HepG2 (cell line): ENCODE results near the gene CARD19. TPM values are rescaled to one million over a fixed set of nuclear protein-coding genes. Genes with fewer than 3 reads are reported as not detected.

ENCODE experiments used
- HMG20A ChIP-seq: IDR thresholded peaks from 2 replicates; pipeline ENCODE4 v1.6.1; 2016; ENCODE audit warnings: borderline replicate concordance
- HMGXB4 ChIP-seq, 2 experiments: sonication (generic) in 1 of 2; formaldehyde crosslinking in 1 of 2; IDR thresholded peaks; 2 replicates each; pipeline versions ENCODE4 v1.4.0 to v1.6.1; 2018 to 2020; ENCODE audit warnings: missing genetic modification reagents in 2 of 2, borderline replicate concordance in 1 of 2, low read depth in 1 of 2, mild to moderate bottlenecking in 1 of 2, missing biosample characterization in 1 of 2
- KMT2B ChIP-seq: IDR thresholded peaks from 2 replicates; pipeline ENCODE4 v1.6.1; 2016; ENCODE audit warnings: missing genetic modification reagents, missing compliant biosample characterization
- MED8 ChIP-seq: sonication (generic); formaldehyde crosslinking; IDR thresholded peaks from 2 replicates; pipeline ENCODE4 v1.8.1; 2023; ENCODE audit warnings: mild to moderate bottlenecking, missing genetic modification reagents; ENCODE audit not compliant: insufficient replicate concordance
- PHF8 ChIP-seq: sonication (generic); formaldehyde crosslinking; IDR thresholded peaks from 2 replicates; pipeline ENCODE4 v1.5.0; 2020; ENCODE audit warnings: missing genetic modification reagents
- POLR2A ChIP-seq, 2 experiments: IDR thresholded peaks; 2 replicates each; pipeline ENCODE4 v1.6.1; 2011; ENCODE audit warnings: low read depth in 2 of 2, low read length in 2 of 2, mild to moderate bottlenecking in 1 of 2, moderate library complexity in 1 of 2; ENCODE audit not compliant: insufficient read depth in 1 of 2
- RAD21 ChIP-seq: fragments of 450-650 bp; formaldehyde crosslinking; IDR thresholded peaks from 2 replicates; pipeline ENCODE4 v1.5.0; 2020; ENCODE audit warnings: mild to moderate bottlenecking
- RFXAP ChIP-seq: sonication (generic); formaldehyde crosslinking; IDR thresholded peaks from 2 replicates; pipeline ENCODE4 v1.4.0; 2020; ENCODE audit warnings: missing genetic modification reagents, borderline replicate concordance
- SALL1 ChIP-seq: sonication (generic); formaldehyde crosslinking; IDR thresholded peaks from 2 replicates; pipeline ENCODE4 v1.8.0; 2022; ENCODE audit warnings: mild to moderate bottlenecking, missing genetic modification reagents
- SP2 ChIP-seq: sonication (generic); formaldehyde crosslinking; IDR thresholded peaks from 2 replicates; pipeline ENCODE4 v1.5.1; 2020; ENCODE audit warnings: mild to moderate bottlenecking, missing genetic modification reagents
- TARDBP ChIP-seq: sonication (generic); formaldehyde crosslinking; IDR thresholded peaks from 2 replicates; pipeline ENCODE4 v1.8.0; 2022; ENCODE audit warnings: mild to moderate bottlenecking, missing genetic modification reagents
- THAP11 ChIP-seq: IDR thresholded peaks from 2 replicates; pipeline ENCODE4 v1.6.1; 2016; ENCODE audit warnings: missing biosample characterization, missing genetic modification reagents
- ZBTB33 ChIP-seq: sonication (generic); formaldehyde crosslinking; IDR thresholded peaks from 2 replicates; pipeline ENCODE4 v1.4.0; 2020; ENCODE audit warnings: missing genetic modification reagents
- ZKSCAN5 ChIP-seq: sonication (generic); formaldehyde crosslinking; IDR thresholded peaks from 2 replicates; pipeline ENCODE4 v1.5.1; 2020; ENCODE audit warnings: mild to moderate bottlenecking, missing genetic modification reagents
- ZNF180 ChIP-seq: sonication (generic); formaldehyde crosslinking; IDR thresholded peaks from 2 replicates; pipeline ENCODE4 v1.4.0; 2020; ENCODE audit warnings: low read depth, missing genetic modification reagents, borderline replicate concordance
- ZNF24 ChIP-seq: fragments of 450-650 bp; IDR thresholded peaks from 2 replicates; pipeline ENCODE4 v1.6.1; 2017; ENCODE audit warnings: antibody characterized with exemption, mild to moderate bottlenecking
- ZNF414 ChIP-seq: sonication (generic); formaldehyde crosslinking; IDR thresholded peaks from 2 replicates; pipeline ENCODE4 v1.5.0; 2020; ENCODE audit warnings: missing genetic modification reagents
- ZNF431 ChIP-seq: sonication (generic); formaldehyde crosslinking; IDR thresholded peaks from 2 replicates; pipeline ENCODE4 v1.9.0; 2022; ENCODE audit warnings: missing genetic modification reagents, low read depth, mild to moderate bottlenecking, borderline replicate concordance
- ZNF446 ChIP-seq: sonication (generic); formaldehyde crosslinking; IDR thresholded peaks from 2 replicates; pipeline ENCODE4 v1.5.0; 2020; ENCODE audit warnings: mild to moderate bottlenecking, missing genetic modification reagents
- ZNF556 ChIP-seq: sonication (generic); formaldehyde crosslinking; IDR thresholded peaks from 2 replicates; pipeline ENCODE4 v1.4.0; 2020; ENCODE audit warnings: mild to moderate bottlenecking, missing genetic modification reagents, borderline replicate concordance
- ZNF737 ChIP-seq: sonication (generic); formaldehyde crosslinking; IDR thresholded peaks from 2 replicates; pipeline ENCODE4 v1.5.0; 2020; ENCODE audit warnings: missing genetic modification reagents, mild to moderate bottlenecking, borderline replicate concordance
- ZNF776 ChIP-seq: sonication (generic); formaldehyde crosslinking; IDR thresholded peaks from 2 replicates; pipeline ENCODE4 v1.4.0; 2020; ENCODE audit warnings: mild to moderate bottlenecking, missing genetic modification reagents
- polyA plus RNA-seq, 8 experiments: library from polyadenylated mRNA; depleted of rRNA in 3 of 8; stranded (reverse) in 7 of 8; unstranded in 1 of 8; fragments of >200 nt; fragmentation: Illumina TruSeq in 4 of 8; extraction: Trizol in 4 of 8; gene quantifications; 2 replicates each; pipeline versions ENCODE4 v1.2.1 to v1.2.3, GENCODE V29; 2011 to 2016; ENCODE audit warnings: low read depth in 4 of 8, missing spikeins in 1 of 8, mixed read lengths in 1 of 8; ENCODE audit not compliant: insufficient read depth in 1 of 8
- total RNA-seq, 5 experiments: library from RNA; depleted of rRNA; stranded (reverse); fragments of >200 nt; fragmentation: Illumina TruSeq; extraction: Trizol; gene quantifications; 2 replicates each; pipeline ENCODE4 v1.2.3, GENCODE V29; 2016; ENCODE audit warnings: low read depth in 1 of 5
- TF ChIP-seq, protein P1 (sequence below): sonication (generic); formaldehyde crosslinking; IDR thresholded peaks from 2 replicates; pipeline ENCODE4 v1.4.0; 2020; ENCODE audit warnings: mild to moderate bottlenecking, missing genetic modification reagents
- TF ChIP-seq, protein P2 (sequence below): sonication (generic); formaldehyde crosslinking; IDR thresholded peaks from 2 replicates; pipeline ENCODE4 v1.4.0; 2020; ENCODE audit warnings: missing genetic modification reagents

Gene CARD19
- total and polyA plus RNA-seq, 2 of the 13 experiments (the other 11 are each of a cell fraction or from before 2014, with no cell fraction given), result 18.4 to 47.2 TPM

DNA sequence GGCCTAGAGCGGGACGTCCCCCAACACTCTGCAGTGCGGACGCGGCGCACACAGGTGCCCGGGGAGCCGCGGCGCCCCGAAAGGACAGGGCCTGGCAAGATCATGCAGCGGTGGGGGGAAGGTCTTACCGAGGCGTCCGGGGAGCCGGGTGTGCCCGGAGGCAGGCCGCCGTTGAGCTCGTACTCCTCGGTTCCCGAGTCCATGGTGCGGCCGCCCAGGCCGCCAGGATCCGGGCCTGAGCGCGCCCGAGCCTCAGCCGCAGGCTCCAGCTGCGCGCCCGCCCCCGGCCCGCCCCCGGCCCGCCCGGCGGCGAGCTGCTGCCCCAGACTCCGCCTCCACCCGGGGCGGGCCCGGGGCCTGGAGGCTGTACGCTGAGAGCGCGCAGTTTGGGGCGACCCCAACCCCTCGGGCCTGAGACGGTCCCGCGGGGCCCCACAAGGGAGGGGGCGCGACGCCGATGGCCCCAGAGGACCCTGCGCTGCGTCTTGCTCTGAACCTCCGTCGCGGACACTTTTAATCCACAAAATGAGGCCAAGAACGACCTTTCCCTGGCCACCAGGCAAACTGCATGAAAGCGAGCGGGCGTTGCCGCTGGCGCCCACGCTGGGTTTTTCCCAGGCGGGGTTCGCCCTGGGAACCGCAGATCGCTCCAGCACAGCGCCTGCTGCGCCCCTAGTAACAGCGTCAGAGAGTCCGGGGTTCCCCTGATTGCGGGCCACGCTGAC is 38.2 kb downstream of the CARD19 start, which contains the start of gene NINJ1 (continued):
- TF ChIP-seq THAP11 (peak; percentile 27; the same call in 1 of the 2 replicates), RAD21 (CRISPR knock-in tag) (peak; percentile 42; the same call in 1 of the 2 replicates), HMG20A (CRISPR knock-in tag) (no peak), POLR2A (IDR thresholded peaks at IDR 0.05; ENCODE audit: insufficient read depth in 1 of 2, low read depth in 2 of 2, low read length in 2 of 2) (peak in 1 of 2 experiments; percentile 95; a peak in 2 of 4 replicates), ZKSCAN5 (0 out of 2 replicates have a peak, but pooled peaks have one; percentile 19), HMGXB4 (CRISPR knock-in tag; IDR thresholded peaks at IDR 0.05; ENCODE audit: borderline replicate concordance in 1 of 2, low read depth in 1 of 2) (peak in 1 of 2 experiments; percentile 76; a peak in 2 of 4 replicates), ZNF446 (CRISPR knock-in tag) (peak; percentile 3; the same call in 1 of the 2 replicates), ZNF556 (CRISPR knock-in tag) (0 out of 2 replicates have a peak, but pooled peaks have one; percentile 16), ZNF737 (CRISPR knock-in tag) (no peak), RFXAP (CRISPR knock-in tag) (no peak), MED8 (CRISPR knock-in tag) (peak; percentile 19), ZNF414 (no peak), ZNF24 (no peak), PHF8 (CRISPR knock-in tag) (peak; percentile 92), ZNF431 (CRISPR knock-in tag) (no peak; the same call in 1 of the 2 replicates), ZBTB33 (CRISPR knock-in tag) (no peak), SP2 (CRISPR knock-in tag) (no peak), ZNF180 (CRISPR knock-in tag) (no peak), TARDBP (CRISPR knock-in tag) (0 out of 2 replicates have a peak, but pooled peaks have one; percentile 3), KMT2B (peak; percentile 20; the same call in 1 of the 2 replicates), SALL1 (CRISPR knock-in tag) (0 out of 2 replicates have a peak, but pooled peaks have one; percentile 2), ZNF776 (CRISPR knock-in tag) (peak; percentile 58; the same call in 1 of the 2 replicates)
- TF ChIP-seq, protein P1, sequence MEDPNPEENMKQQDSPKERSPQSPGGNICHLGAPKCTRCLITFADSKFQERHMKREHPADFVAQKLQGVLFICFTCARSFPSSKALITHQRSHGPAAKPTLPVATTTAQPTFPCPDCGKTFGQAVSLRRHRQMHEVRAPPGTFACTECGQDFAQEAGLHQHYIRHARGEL (CRISPR knock-in tag), result peak; percentile 60; the same call in 1 of the 2 replicates
- TF ChIP-seq, protein P2, sequence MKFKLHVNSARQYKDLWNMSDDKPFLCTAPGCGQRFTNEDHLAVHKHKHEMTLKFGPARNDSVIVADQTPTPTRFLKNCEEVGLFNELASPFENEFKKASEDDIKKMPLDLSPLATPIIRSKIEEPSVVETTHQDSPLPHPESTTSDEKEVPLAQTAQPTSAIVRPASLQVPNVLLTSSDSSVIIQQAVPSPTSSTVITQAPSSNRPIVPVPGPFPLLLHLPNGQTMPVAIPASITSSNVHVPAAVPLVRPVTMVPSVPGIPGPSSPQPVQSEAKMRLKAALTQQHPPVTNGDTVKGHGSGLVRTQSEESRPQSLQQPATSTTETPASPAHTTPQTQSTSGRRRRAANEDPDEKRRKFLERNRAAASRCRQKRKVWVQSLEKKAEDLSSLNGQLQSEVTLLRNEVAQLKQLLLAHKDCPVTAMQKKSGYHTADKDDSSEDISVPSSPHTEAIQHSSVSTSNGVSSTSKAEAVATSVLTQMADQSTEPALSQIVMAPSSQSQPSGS (CRISPR knock-in tag), result peak; percentile 26; the same call in 1 of the 2 replicates
